HEK293T (cell line): ENCODE measurements around the gene CSRP3.

Experiments
- ARNT ChIP-seq: fragments of 450-650 bp; IDR thresholded peaks from 2 replicates; pipeline ENCODE4 v1.6.1; 2017; ENCODE audit warnings: mild to moderate bottlenecking
- BHLHE40 ChIP-seq: fragments of 450-650 bp; IDR thresholded peaks from 2 replicates; pipeline ENCODE4 v1.6.1; 2016; ENCODE audit warnings: mild to moderate bottlenecking, moderate library complexity, borderline replicate concordance
- CTBP1 ChIP-seq: fragments of 450-650 bp; IDR thresholded peaks from 2 replicates; pipeline ENCODE4 v1.6.1; 2016; ENCODE audit warnings: borderline replicate concordance
- FOXA1 ChIP-seq: fragments of 450-650 bp; IDR thresholded peaks from 2 replicates; pipeline ENCODE4 v1.6.1; 2016; ENCODE audit warnings: mild to moderate bottlenecking
- FOXM1 ChIP-seq: fragments of 450-650 bp; IDR thresholded peaks from 2 replicates; pipeline ENCODE4 v1.6.1; 2017; ENCODE audit warnings: mild to moderate bottlenecking, borderline replicate concordance
- HDGF ChIP-seq: fragments of 450-650 bp; IDR thresholded peaks from 2 replicates; pipeline ENCODE4 v1.6.1; 2017; ENCODE audit warnings: antibody characterized with exemption, borderline replicate concordance
- L3MBTL2 ChIP-seq: fragments of 450-650 bp; conservative IDR thresholded peaks from 2 replicates; pipeline ENCODE4 v1.6.1; 2016; ENCODE audit warnings: mild to moderate bottlenecking
- LEF1 ChIP-seq: fragments of 450-650 bp; IDR thresholded peaks from 2 replicates; pipeline ENCODE4 v1.6.1; 2017; ENCODE audit warnings: mild to moderate bottlenecking, borderline replicate concordance
- NFRKB ChIP-seq: fragments of 450-650 bp; IDR thresholded peaks from 2 replicates; pipeline ENCODE4 v1.6.1; 2016; ENCODE audit warnings: mild to moderate bottlenecking, moderate library complexity
- SP1 ChIP-seq: fragments of 450-650 bp; IDR thresholded peaks from 2 replicates; pipeline ENCODE4 v1.6.1; 2017
- SUZ12 ChIP-seq: fragments of 450-650 bp; IDR thresholded peaks from 2 replicates; pipeline ENCODE4 v1.6.1; 2016; ENCODE audit warnings: mild to moderate bottlenecking
- TARDBP ChIP-seq: fragments of 450-650 bp; IDR thresholded peaks from 2 replicates; pipeline ENCODE4 v1.6.1; 2016
- TF ChIP-seq, protein P1 (sequence below): fragments of 450-650 bp; IDR thresholded peaks from 2 replicates; pipeline ENCODE4 v1.6.1; 2016

GRCh38 chr11:19181531-19182261, 20.1 kb downstream of the CSRP3 start:
- TF ChIP-seq BHLHE40 (no peak), NFRKB (no peak), CTBP1 (no peak), FOXM1 (no peak), FOXA1 (no peak), SUZ12 (no peak), L3MBTL2 (no peak), TARDBP (no peak), ARNT (no peak), SP1 (no peak), LEF1 (no peak), HDGF (no peak)
- TF ChIP-seq, protein P1, sequence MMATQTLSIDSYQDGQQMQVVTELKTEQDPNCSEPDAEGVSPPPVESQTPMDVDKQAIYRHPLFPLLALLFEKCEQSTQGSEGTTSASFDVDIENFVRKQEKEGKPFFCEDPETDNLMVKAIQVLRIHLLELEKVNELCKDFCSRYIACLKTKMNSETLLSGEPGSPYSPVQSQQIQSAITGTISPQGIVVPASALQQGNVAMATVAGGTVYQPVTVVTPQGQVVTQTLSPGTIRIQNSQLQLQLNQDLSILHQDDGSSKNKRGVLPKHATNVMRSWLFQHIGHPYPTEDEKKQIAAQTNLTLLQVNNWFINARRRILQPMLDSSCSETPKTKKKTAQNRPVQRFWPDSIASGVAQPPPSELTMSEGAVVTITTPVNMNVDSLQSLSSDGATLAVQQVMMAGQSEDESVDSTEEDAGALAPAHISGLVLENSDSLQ, result no peak
